ENCODE measurements around the gene SND1.

Gene SND1

DNA sequence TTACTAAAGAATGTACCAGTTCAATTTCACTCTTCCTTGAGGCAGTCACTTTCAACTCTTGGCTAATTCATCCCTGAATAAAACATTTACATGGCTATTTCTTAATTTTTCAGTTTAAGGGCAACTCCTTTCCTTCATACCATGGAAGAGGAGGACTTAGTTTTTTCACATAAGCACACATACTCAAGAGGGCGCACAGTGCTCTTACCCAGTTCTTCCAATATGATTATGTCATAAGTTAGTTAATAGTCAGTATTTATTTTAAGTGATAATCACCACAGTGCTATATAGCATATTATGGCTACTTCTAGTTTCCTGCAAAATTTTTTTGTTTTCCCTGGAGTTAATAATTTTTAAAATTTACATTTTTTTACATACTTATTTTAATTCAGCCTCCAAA, 58.6 kb downstream of the SND1 start:
- Histone ChIP-seq H3F3A (ENCODE audit: control insufficient read depth, insufficient read depth) (peaks cover 14% of the 10 kb centered on the region), H3K4me1 (ENCODE audit: control insufficient read depth, low read length) (no peaks in the 10 kb centered on the region), H4K20me1 (ENCODE audit: control insufficient read depth, insufficient read depth, low read depth, low read length) (no peaks in the 10 kb centered on the region), H3K27ac (ENCODE audit: low read depth, low read length) (no peak overlapping the region), H3K79me2 (ENCODE audit: control insufficient read depth, low read length) (peaks cover 35% of the 10 kb centered on the region), H3K36me3 (ENCODE audit: control insufficient read depth, low read length) (peaks cover 96% of the 10 kb centered on the region), H3K4me3 (ENCODE audit: low read length) (no peak overlapping the region), H3K9me2 (replicated peaks; ENCODE audit: control insufficient read depth, low read length) (no peaks in the 10 kb centered on the region), H3K9me3 (ENCODE audit: control insufficient read depth, insufficient read depth, low read length) (peaks cover 17% of the 10 kb centered on the region), H3K27me3 (ENCODE audit: control insufficient read depth, low read length) (no peaks in the 10 kb centered on the region), H3K4me2 (ENCODE audit: low read length) (no peak overlapping the region)
- TF ChIP-seq EZH2phosphoT487 (IDR thresholded peaks at IDR 0.05; ENCODE audit: borderline replicate concordance, low read length) = no peak
- TF ChIP-seq, protein P1, sequence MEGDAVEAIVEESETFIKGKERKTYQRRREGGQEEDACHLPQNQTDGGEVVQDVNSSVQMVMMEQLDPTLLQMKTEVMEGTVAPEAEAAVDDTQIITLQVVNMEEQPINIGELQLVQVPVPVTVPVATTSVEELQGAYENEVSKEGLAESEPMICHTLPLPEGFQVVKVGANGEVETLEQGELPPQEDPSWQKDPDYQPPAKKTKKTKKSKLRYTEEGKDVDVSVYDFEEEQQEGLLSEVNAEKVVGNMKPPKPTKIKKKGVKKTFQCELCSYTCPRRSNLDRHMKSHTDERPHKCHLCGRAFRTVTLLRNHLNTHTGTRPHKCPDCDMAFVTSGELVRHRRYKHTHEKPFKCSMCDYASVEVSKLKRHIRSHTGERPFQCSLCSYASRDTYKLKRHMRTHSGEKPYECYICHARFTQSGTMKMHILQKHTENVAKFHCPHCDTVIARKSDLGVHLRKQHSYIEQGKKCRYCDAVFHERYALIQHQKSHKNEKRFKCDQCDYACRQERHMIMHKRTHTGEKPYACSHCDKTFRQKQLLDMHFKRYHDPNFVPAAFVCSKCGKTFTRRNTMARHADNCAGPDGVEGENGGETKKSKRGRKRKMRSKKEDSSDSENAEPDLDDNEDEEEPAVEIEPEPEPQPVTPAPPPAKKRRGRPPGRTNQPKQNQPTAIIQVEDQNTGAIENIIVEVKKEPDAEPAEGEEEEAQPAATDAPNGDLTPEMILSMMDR (IDR thresholded peaks at IDR 0.05; ENCODE audit: low read depth, low read length, poor library complexity, severe bottlenecking) = no peak

DNA sequence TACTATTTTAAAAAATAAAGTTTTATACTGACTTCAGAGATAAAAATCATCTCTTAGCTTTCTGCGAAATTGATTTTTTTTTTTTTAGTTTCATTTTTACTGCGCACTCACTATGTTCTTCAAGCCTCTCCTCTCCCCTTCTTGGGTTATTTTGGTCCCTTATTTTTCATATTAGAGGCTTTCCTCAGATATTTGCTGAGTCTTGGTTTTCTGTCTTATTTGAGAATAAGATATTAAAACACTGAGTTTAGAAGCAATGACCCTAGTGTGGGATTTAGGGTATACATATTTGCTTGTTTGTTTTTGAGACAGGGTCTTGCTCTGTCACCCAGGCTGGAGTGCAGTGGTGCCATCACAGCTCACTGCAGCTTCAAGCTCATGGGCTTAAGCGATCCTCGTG, 59.9 kb downstream of the SND1 start:
- peaks cover 98% of the 10 kb centered on the region for H3K36me3 ChIP-seq (ENCODE audit: control insufficient read depth, low read length)
- H3F3A ChIP-seq (ENCODE audit: control insufficient read depth, insufficient read depth) = peaks cover 11% of the 10 kb centered on the region
- H3K27me3 ChIP-seq (ENCODE audit: control insufficient read depth, low read length) = no peaks in the 10 kb centered on the region
- peaks cover 17% of the 10 kb centered on the region for H3K9me3 ChIP-seq (ENCODE audit: control insufficient read depth, insufficient read depth, low read length)
- no peaks in the 10 kb centered on the region for H4K20me1 ChIP-seq (ENCODE audit: control insufficient read depth, insufficient read depth, low read depth, low read length)
- H3K4me2 ChIP-seq (ENCODE audit: low read length) = no peak overlapping the region
- no peak overlapping the region for H3K27ac ChIP-seq (ENCODE audit: low read depth, low read length)
- H3K9me2 ChIP-seq (replicated peaks; ENCODE audit: control insufficient read depth, low read length) = no peaks in the 10 kb centered on the region
- H3K79me2 ChIP-seq (ENCODE audit: control insufficient read depth, low read length) = peaks cover 44% of the 10 kb centered on the region
- H3K4me1 ChIP-seq (ENCODE audit: control insufficient read depth, low read length) = no peaks in the 10 kb centered on the region
- TF ChIP-seq, protein P1 (IDR thresholded peaks at IDR 0.05; ENCODE audit: low read depth, low read length, poor library complexity, severe bottlenecking) = no peak
- no peak for TF ChIP-seq EZH2phosphoT487 (IDR thresholded peaks at IDR 0.05; ENCODE audit: borderline replicate concordance, low read length)
- H3K4me3 ChIP-seq (ENCODE audit: low read length) = no peak overlapping the region

DNA sequence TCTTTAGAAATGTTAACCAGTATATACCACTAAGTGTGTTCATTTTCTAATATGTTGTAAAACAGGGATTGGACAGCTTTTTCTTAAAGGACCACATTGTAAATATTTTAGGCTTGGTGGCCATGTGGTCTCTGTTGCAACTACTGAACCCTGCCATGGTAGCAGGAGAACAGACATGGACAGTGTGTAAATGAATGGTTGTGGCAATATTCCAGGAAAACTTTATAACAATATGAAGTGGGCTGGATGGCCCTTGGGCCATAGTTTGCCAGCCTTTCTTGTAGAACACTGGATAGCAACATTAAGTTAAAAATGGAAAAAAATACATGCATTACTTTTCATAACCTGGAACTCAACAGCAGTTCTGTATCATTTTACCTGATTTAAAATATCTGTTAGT, 61.0 kb downstream of the SND1 start:
- Histone ChIP-seq H3K9me3 (ENCODE audit: control insufficient read depth, insufficient read depth, low read length) (peaks cover 17% of the 10 kb centered on the region), H4K20me1 (ENCODE audit: control insufficient read depth, insufficient read depth, low read depth, low read length) (no peaks in the 10 kb centered on the region), H3K9me2 (replicated peaks; ENCODE audit: control insufficient read depth, low read length) (no peaks in the 10 kb centered on the region), H3K27me3 (ENCODE audit: control insufficient read depth, low read length) (no peaks in the 10 kb centered on the region), H3K4me2 (ENCODE audit: low read length) (no peak overlapping the region), H3K27ac (ENCODE audit: low read depth, low read length) (no peak overlapping the region), H3K79me2 (ENCODE audit: control insufficient read depth, low read length) (peaks cover 53% of the 10 kb centered on the region), H3K4me3 (ENCODE audit: low read length) (no peak overlapping the region), H3K36me3 (ENCODE audit: control insufficient read depth, low read length) (peaks cover 96% of the 10 kb centered on the region), H3K4me1 (ENCODE audit: control insufficient read depth, low read length) (no peaks in the 10 kb centered on the region), H3F3A (ENCODE audit: control insufficient read depth, insufficient read depth) (peaks cover 4% of the 10 kb centered on the region; the same call in 1 of the 2 replicates)
- TF ChIP-seq EZH2phosphoT487 (IDR thresholded peaks at IDR 0.05; ENCODE audit: borderline replicate concordance, low read length) = no peak
- TF ChIP-seq, protein P1 (IDR thresholded peaks at IDR 0.05; ENCODE audit: low read depth, low read length, poor library complexity, severe bottlenecking) = no peak
